H1 (cell line): ENCODE measurements around the gene FAM193B. TPM values are rescaled to one million over a fixed set of nuclear protein-coding genes. Genes with fewer than 3 reads are reported as not detected.

Experiments
- CTCF ChIA-PET: fragments of 300-600 bp; sonication (Branson Sonifier 250); formaldehyde crosslinking; loops from one replicate; lab custom pipeline; 2021; ENCODE audit not compliant: partially characterized antibody; lab: Charles Lee
- POLR2A ChIA-PET: fragments of 300-600 bp; sonication (Branson Sonifier 250); formaldehyde crosslinking; loops from one replicate; lab custom pipeline; 2021; ENCODE audit warnings: inconsistent platforms; ENCODE audit not compliant: partially characterized antibody; lab: Charles Lee
- DNase-seq, 2 experiments: peaks; one replicate each; pipeline versions ENCODE4 v3.0.0 to v3.0.0-alpha.2; 2010 to 2022; ENCODE audit warnings: low spot score in 2 of 2, low read depth in 1 of 2, mixed read lengths in 1 of 2
- FAIRE-seq: peaks from 2 replicates; lab custom pipeline; 2011; peaks lifted over from hg19 to GRCh38; lab: Jason Lieb, UNC
- H2AFZ ChIP-seq: 2 replicates; pipeline ENCODE4 v1.8.1; 2012; ENCODE audit warnings: low read length, inconsistent platforms
- H2AK5ac ChIP-seq: 2 replicates; pipeline ENCODE4 v1.6.1; 2013; ENCODE audit warnings: low read depth, low read length
- H2BK120ac ChIP-seq: replicated peaks from 2 replicates; pipeline ENCODE3; 2013; ENCODE audit warnings: low read depth, low read length, inconsistent platforms
- H2BK12ac ChIP-seq: 2 replicates; pipeline ENCODE4 v1.6.1; 2013; ENCODE audit warnings: low read depth, low read length
- H2BK15ac ChIP-seq: 2 replicates; pipeline ENCODE4 v1.6.1; 2013; ENCODE audit warnings: low read length
- H2BK20ac ChIP-seq: 2 replicates; pipeline ENCODE4 v1.6.1; 2013; ENCODE audit warnings: low read length
- H2BK5ac ChIP-seq: 2 replicates; pipeline ENCODE4 v1.6.1; 2013; ENCODE audit warnings: low read depth, low read length
- H3K14ac ChIP-seq: 2 replicates; pipeline ENCODE4 v1.6.1; 2013; ENCODE audit warnings: inconsistent platforms; ENCODE audit not compliant: insufficient read length
- H3K18ac ChIP-seq: 2 replicates; pipeline ENCODE4 v1.6.1; 2013; ENCODE audit warnings: low read length; ENCODE audit errors: extremely low read depth
- H3K23ac ChIP-seq: 2 replicates; pipeline ENCODE4 v1.6.1; 2013; ENCODE audit warnings: inconsistent platforms; ENCODE audit not compliant: insufficient read length
- H3K23me2 ChIP-seq: 2 replicates; pipeline ENCODE4 v1.6.1; 2013; ENCODE audit warnings: low read depth, low read length
- H3K27ac ChIP-seq: 2 replicates; pipeline ENCODE4 v1.6.1; 2011; ENCODE audit warnings: low read depth, low read length, inconsistent platforms
- H3K27me3 ChIP-seq, 4 experiments: replicated peaks in 1 of 4; 1 replicate in 1 of 4; 2 replicates in 3 of 4; pipeline versions ENCODE4 v1.6.1 to v1.8.1; 2011 to 2013; ENCODE audit warnings: low read length in 3 of 4, mild to moderate bottlenecking in 3 of 4, inconsistent platforms in 2 of 4, mixed read lengths in 2 of 4, moderate library complexity in 1 of 4; ENCODE audit not compliant: control insufficient read depth in 3 of 4, insufficient read depth in 3 of 4; ENCODE audit errors: extremely low read depth in 1 of 4
- H3K36me3 ChIP-seq, 4 experiments: 2 replicates each; pipeline versions ENCODE4 v1.6.1 to v1.8.1; 2011 to 2013; ENCODE audit warnings: mild to moderate bottlenecking in 4 of 4, low read length in 3 of 4, moderate library complexity in 2 of 4, control low read depth in 1 of 4, inconsistent platforms in 1 of 4; ENCODE audit not compliant: insufficient read depth in 4 of 4, control insufficient read depth in 2 of 4
- H3K4ac ChIP-seq: replicated peaks from 2 replicates; pipeline ENCODE3; 2013; ENCODE audit warnings: low read length, low read depth, mixed read lengths, inconsistent platforms; ENCODE audit not compliant: insufficient read length
- H3K4me1 ChIP-seq, 4 experiments: replicated peaks in 1 of 4; 1 replicate in 1 of 4; 2 replicates in 3 of 4; pipeline versions ENCODE4 v1.6.1 to v1.8.1; 2011 to 2013; ENCODE audit warnings: low read length in 3 of 4, inconsistent platforms in 2 of 4, mixed read lengths in 1 of 4; ENCODE audit not compliant: insufficient read depth in 4 of 4, control insufficient read depth in 3 of 4
- H3K4me2 ChIP-seq, 2 experiments: 2 replicates each; pipeline versions ENCODE4 v1.6.1 to v1.8.1; 2011 to 2013; ENCODE audit warnings: low read depth in 2 of 2, low read length in 2 of 2, control low read depth in 1 of 2, inconsistent platforms in 1 of 2, mild to moderate bottlenecking in 1 of 2; ENCODE audit not compliant: insufficient read depth in 1 of 2
- H3K4me3 ChIP-seq, 4 experiments: fragments of 200-600, 300-600 bp in 1 of 4; sonication (generic), shearing (Covaris generic), sonication (Bioruptor Twin) in 1 of 4; 2 replicates each; pipeline versions ENCODE4 v1.5.1 to v1.8.1; 2011 to 2016; ENCODE audit warnings: low read length in 4 of 4, low read depth in 3 of 4, control low read depth in 2 of 4, inconsistent platforms in 2 of 4, mild to moderate bottlenecking in 2 of 4, mixed read lengths in 1 of 4, moderate library complexity in 1 of 4; ENCODE audit not compliant: insufficient read depth in 2 of 4; ENCODE audit errors: extremely low read depth in 1 of 4
- H3K56ac ChIP-seq: replicated peaks from 2 replicates; pipeline ENCODE3; 2013; ENCODE audit warnings: low read depth, mild to moderate bottlenecking, mixed read lengths, low read length, inconsistent platforms; ENCODE audit not compliant: insufficient read length
- H3K79me1 ChIP-seq: 2 replicates; pipeline ENCODE4 v1.6.1; 2013; ENCODE audit warnings: low read depth, low read length, control low read depth
- H3K79me2 ChIP-seq, 2 experiments: 2 replicates each; pipeline versions ENCODE4 v1.6.1 to v1.8.1; 2012 to 2013; ENCODE audit warnings: low read length in 2 of 2, mild to moderate bottlenecking in 2 of 2, inconsistent platforms in 1 of 2; ENCODE audit not compliant: insufficient read depth in 2 of 2, control insufficient read depth in 1 of 2
- H3K9ac ChIP-seq, 4 experiments: replicated peaks in 1 of 4; 1 replicate in 1 of 4; 2 replicates in 3 of 4; pipeline versions ENCODE4 v1.6.1 to v1.8.1; 2011 to 2013; ENCODE audit warnings: low read depth in 3 of 4, low read length in 3 of 4, control low read depth in 2 of 4, mild to moderate bottlenecking in 2 of 4, moderate library complexity in 2 of 4, inconsistent platforms in 1 of 4; ENCODE audit errors: extremely low read depth in 1 of 4
- H3K9me3 ChIP-seq, 2 experiments: 2 replicates each; pipeline versions ENCODE4 v1.6.1 to v1.8.1; 2012 to 2013; ENCODE audit warnings: mild to moderate bottlenecking in 2 of 2, moderate library complexity in 2 of 2, control low read depth in 1 of 2, inconsistent platforms in 1 of 2, low read depth in 1 of 2, low read length in 1 of 2, mixed read lengths in 1 of 2; ENCODE audit not compliant: insufficient read depth in 2 of 2
- H4K20me1 ChIP-seq, 2 experiments: replicated peaks in 1 of 2; 2 replicates each; pipeline versions ENCODE3 to v1.8.1; 2011 to 2013; ENCODE audit warnings: inconsistent platforms in 2 of 2, low read length in 2 of 2, mild to moderate bottlenecking in 1 of 2; ENCODE audit not compliant: insufficient read depth in 2 of 2, control insufficient read depth in 1 of 2
- H4K5ac ChIP-seq: 2 replicates; pipeline ENCODE4 v1.6.1; 2013; ENCODE audit warnings: low read length, low read depth, mixed read lengths, inconsistent platforms; ENCODE audit not compliant: insufficient read length
- H4K8ac ChIP-seq: 2 replicates; pipeline ENCODE4 v1.8.0; 2013; ENCODE audit warnings: mild to moderate bottlenecking, moderate library complexity, low read length, inconsistent platforms; ENCODE audit not compliant: insufficient read depth; ENCODE audit errors: extremely low read depth
- H4K91ac ChIP-seq: replicated peaks from 2 replicates; pipeline ENCODE3; 2013; ENCODE audit warnings: low read length, mixed read lengths, inconsistent platforms; ENCODE audit not compliant: insufficient read length
- CTCF ChIP-seq, 3 experiments: IDR thresholded peaks; 1 replicate in 2 of 3; 2 replicates in 1 of 3; pipeline versions ENCODE4 v1.5.1 to v1.6.1; 2011; ENCODE audit warnings: low read length in 3 of 3, mild to moderate bottlenecking in 3 of 3, inconsistent platforms in 2 of 3, low read depth in 1 of 3, moderate library complexity in 1 of 3; ENCODE audit not compliant: insufficient read depth in 1 of 3; ENCODE audit errors: control extremely low read depth in 1 of 3
- RFX5 ChIP-seq: IDR thresholded peaks from 2 replicates; pipeline ENCODE4 v1.6.1; 2011; ENCODE audit warnings: low read depth, low read length, improper control_type of control experiment, borderline replicate concordance
- WGBS, 2 experiments: shearing (Covaris generic) in 1 of 2; methylation state at CpG; one replicate each; pipeline versions ENCODE4 v1.1.6 to v1.1.7; 2013 to 2015; ENCODE audit warnings: low lambda C conversion rate in 2 of 2, mixed read lengths in 2 of 2, inconsistent platforms in 1 of 2, low coverage in 1 of 2, missing lambda C conversion rate in 1 of 2; ENCODE audit not compliant: insufficient replicate concordance in 2 of 2, insufficient coverage in 1 of 2, insufficient read length in 1 of 2; ENCODE audit errors: extremely low coverage in 1 of 2, missing lambda C conversion rate in 1 of 2; 5-methylcytosine and 5-hydroxymethylcytosine counted together
- polyA plus RNA-seq, 7 experiments: library from polyadenylated mRNA; depleted of rRNA in 3 of 7; stranded (reverse) in 5 of 7; unstranded in 2 of 7; fragments of >200 nt in 5 of 7; fragments of 200-250 nt in 2 of 7; gene quantifications; 1 replicate in 5 of 7; 2 replicates in 1 of 7; 4 replicates in 1 of 7; pipeline versions ENCODE4 v1.2.1 to v1.2.3, GENCODE V29; 2011 to 2013; ENCODE audit warnings: missing spikeins in 2 of 7, mixed read lengths in 2 of 7
- total RNA-seq: library from RNA; stranded (reverse); fragmentation: NEBNext Ultra II Directional; extraction: Animal tissue kit (Norgen Biotek cat#: 25700); gene quantifications from 2 replicates; pipeline ENCODE4 v1.2.1, GENCODE V29; 2021

Gene FAM193B
- total and polyA plus RNA-seq, 2 of the 8 experiments (the other 6 are each of a cell fraction or from before 2014, with no cell fraction given), result 49.9 to 69.8 TPM

DNA sequence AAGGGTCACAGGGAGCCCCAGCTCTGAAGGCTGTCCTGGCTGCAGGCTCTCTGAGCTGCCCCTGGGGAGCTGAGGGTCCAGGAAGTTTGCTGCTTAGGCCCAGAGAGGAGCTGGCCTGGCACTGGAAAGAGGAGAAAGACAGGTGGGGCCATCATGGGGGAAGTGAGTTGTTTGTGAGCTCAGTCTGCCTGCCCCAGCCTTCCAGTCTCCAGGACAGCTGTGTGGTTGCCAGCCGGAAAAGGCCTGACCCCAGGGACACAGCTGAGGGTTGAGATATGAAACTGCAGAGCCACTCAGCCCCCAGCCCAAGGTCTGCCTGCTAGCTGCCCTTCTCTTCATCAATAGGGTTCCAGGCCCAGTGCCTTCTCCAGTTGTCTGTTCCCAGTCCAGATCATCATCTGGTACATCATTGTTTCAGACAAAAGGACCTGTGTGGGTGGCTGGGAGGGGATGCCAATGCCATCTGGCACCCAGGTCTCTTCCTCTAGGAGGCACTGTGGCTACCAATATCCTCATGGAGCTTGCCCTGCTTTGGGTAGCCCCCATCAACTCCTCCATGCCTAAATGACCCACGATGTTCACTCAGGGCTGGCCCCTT is 33.3 kb downstream of the FAM193B start:
- H3K79me1 ChIP-seq, result peaks cover 3% of the 10 kb centered on the region; the same call in 1 of the 2 replicates
- peaks cover 0 to 4% of the 10 kb centered on the region in 2 experiments; a peak in 1 of 4 replicates for H3K79me2 ChIP-seq
- H2BK120ac ChIP-seq, result no peak overlapping the region
- no peak overlapping the region for H2BK12ac ChIP-seq
- no peak overlapping the region for H3K56ac ChIP-seq
- no peak overlapping the region for H3K23ac ChIP-seq
- no peak overlapping the region for H2AFZ ChIP-seq
- H3K4me1 ChIP-seq, result peaks cover 0 to 3% (median 1%) of the 10 kb centered on the region in 4 experiments; a peak in 4 of 7 replicates
- H3K4me3 ChIP-seq, result no peak overlapping the region
- H3K18ac ChIP-seq, result no peak overlapping the region
- H3K9me3 ChIP-seq, result no peaks in the 10 kb centered on the region
- no peak overlapping the region for H4K91ac ChIP-seq
- no peak for FAIRE-seq
- H3K4ac ChIP-seq, result no peak overlapping the region
- DNase-seq, result no peak
- peaks cover 7 to 10% of the 10 kb centered on the region in 2 experiments for H4K20me1 ChIP-seq
- H2BK15ac ChIP-seq, result no peak overlapping the region
- ChIA-PET POLR2A (interaction anchor here (0.8 to 5.0 kb wide), 5 partner anchors 9 to 43 kb away, joined by 3 to 11 read pairs (median 5); no protein-coding TSS in a partner anchor), CTCF (interaction anchor here (0.5 to 1.7 kb wide), 12 partner anchors 9 to 1560 kb away, joined by 3 to 7 read pairs (median 3); no protein-coding TSS in a partner anchor)
- no peak overlapping the region for H2BK20ac ChIP-seq
- no peak for TF ChIP-seq RFX5
- peak in 1 of 3 experiments; percentile 38; a peak in 1 of 4 replicates for TF ChIP-seq CTCF (IDR thresholded peaks at IDR 0.05; ENCODE audit: control extremely low read depth in 1 of 3, insufficient read depth in 1 of 3, low read depth in 1 of 3, low read length in 3 of 3)
- TF ChIP-seq, all 59 proteins: peak for 1
- Histone ChIP-seq H3K23me2 (peaks cover 7% of the 10 kb centered on the region), H3K27ac (no peak overlapping the region), H3K14ac (no peak overlapping the region), H4K8ac (no peak overlapping the region), H2AK5ac (no peak overlapping the region), H4K5ac (no peak overlapping the region), H3K9ac (no peak overlapping the region), H2BK5ac (no peak overlapping the region), H3K36me3 (peaks cover 18 to 42% (median 30%) of the 10 kb centered on the region in 4 experiments; a peak in 7 of 8 replicates), H3K27me3 (no peaks in the 10 kb centered on the region), H3K4me2 (no peak overlapping the region)
- 83% methylated on average over 2 of the region's 2 CpGs; no CpG with 5 or more reads in 1 of the 2 experiments for WGBS, 2 experiments
